Endometrial microvascular endothelial cells (primary cell): ENCODE results near the gene ZRSR2. TPM values are rescaled to one million over a fixed set of nuclear protein-coding genes. Genes with fewer than 3 reads are reported as not detected.
"Not testable (repeated sequence)": the region's sequence is repeated elsewhere in the genome, so short reads cannot be mapped to it uniquely, and the experiment has no call there.

Source experiments
- in situ Hi-C: cut with HindIII; loops from 2 replicates; pipeline ENCODE4 v1.10.0; 2017; ENCODE audit warnings: low sequenced_read_pairs, low pct_unique_long_range_greater_than_20kb; ENCODE audit errors: inconsistent ontology term
- total RNA-seq: library from RNA; depleted of rRNA; stranded (reverse); fragments of >200 nt; gene quantifications from one replicate; pipeline ENCODE4 v1.2.3, GENCODE V29; 2015; ENCODE audit errors: inconsistent ontology term

Gene ZRSR2
- total RNA-seq: 3.5 TPM

GRCh38 chrX:15789979-15790768 lies at the start of gene ZRSR2:
ZRSR2 (plus strand) TSS chrX:15790484; CDS start chrX:15790496, 12 bp downstream.
- in situ Hi-C loops: no loop called here

GRCh38 chrX:15744181-15744867 lies 46.0 kb upstream of the ZRSR2 start:
- in situ Hi-C loops: no loop called here

GRCh38 chrX:15745179-15745578 lies 45.1 kb upstream of the ZRSR2 start:
- in situ Hi-C loops: no loop called here

GRCh38 chrX:15746651-15747050 lies 43.6 kb upstream of the ZRSR2 start:
- in situ Hi-C loops: not testable (repeated sequence)

GRCh38 chrX:15747626-15748173 lies 42.6 kb upstream of the ZRSR2 start:
- in situ Hi-C loops: no loop called here

GRCh38 chrX:15748841-15749240 lies 41.4 kb upstream of the ZRSR2 start:
- in situ Hi-C loops: no loop called here

GRCh38 chrX:15749642-15750610 lies 40.4 kb upstream of the ZRSR2 start:
- in situ Hi-C loops: no loop called here

GRCh38 chrX:15750611-15751154 lies 39.6 kb upstream of the ZRSR2 start:
- in situ Hi-C loops: no loop called here

- in situ Hi-C loops: no loop called here
These were observed 39.0 kb upstream of the ZRSR2 start for GRCh38 chrX:15751155-15751819.

- in situ Hi-C loops: no loop called here
These were observed 35.2 kb upstream of the ZRSR2 start for GRCh38 chrX:15755091-15755490.

GRCh38 chrX:15758140-15758539 lies 32.1 kb upstream of the ZRSR2 start:
- in situ Hi-C loops: no loop called here

GRCh38 chrX:15759886-15760285 lies 30.4 kb upstream of the ZRSR2 start:
- in situ Hi-C loops: not testable (repeated sequence)

GRCh38 chrX:15761564-15762191 lies 28.6 kb upstream of the ZRSR2 start:
- in situ Hi-C loops: no loop called here

- in situ Hi-C loops: no loop called here
These were observed 20.9 kb upstream of the ZRSR2 start for GRCh38 chrX:15769300-15769954.

GRCh38 chrX:15781961-15782699 lies 8.2 kb upstream of the ZRSR2 start:
- in situ Hi-C loops: no loop called here

GRCh38 chrX:15785176-15785750 lies 5.0 kb upstream of the ZRSR2 start:
- in situ Hi-C loops: no loop called here
